ENCODE data around the gene RELL1. TPM values are rescaled to one million over a fixed set of nuclear protein-coding genes. Genes with fewer than 3 reads are reported as not detected.

The RELL1 gene
- total RNA-seq, 1 donor, result 61.2 TPM

GRCh38 chr4:37666625-37667071, 19.5 kb downstream of the RELL1 start:
- DNase-seq (ENCODE audit: insufficient read length, low spot score, missing footprints), result peak; percentile 93
- H3K4me2 ChIP-seq (ENCODE audit: insufficient read depth, low read length), result peak overlapping the region; percentile 56

GRCh38 chr4:37665333-37666320, 20.5 kb downstream of the RELL1 start:
- DNase-seq (ENCODE audit: insufficient read length, low spot score, missing footprints), result no peak
- Histone ChIP-seq H3K27ac (ENCODE audit: low read depth, low read length) (no peak overlapping the region), H3K79me2 (ENCODE audit: insufficient read depth, low read length) (peaks cover 12% of the 10 kb centered on the region), H3K9me3 (ENCODE audit: low read depth, low read length) (no peaks in the 10 kb centered on the region), H3K4me3 (ENCODE audit: insufficient read depth, low read length) (no peak overlapping the region), H3K4me1 (ENCODE audit: insufficient read depth, low read length) (peaks cover 39% of the 10 kb centered on the region), H3K27me3 (ENCODE audit: insufficient read depth, low read length) (no peaks in the 10 kb centered on the region), H3K4me2 (ENCODE audit: insufficient read depth, low read length) (no peak overlapping the region), H2AFZ (ENCODE audit: low read length) (no peak overlapping the region), H4K20me1 (ENCODE audit: insufficient read depth, low read length) (no peaks in the 10 kb centered on the region), H3K36me3 (ENCODE audit: insufficient read depth, low read length) (no peaks in the 10 kb centered on the region)
- TF ChIP-seq CTCF (IDR thresholded peaks at IDR 0.05; ENCODE audit: extremely low read depth, low read depth, low read length), result no peak

More at GRCh38 chr4:37666625-37667071, 19.5 kb downstream of the RELL1 start:
- no peaks in the 10 kb centered on the region for H3K36me3 ChIP-seq (ENCODE audit: insufficient read depth, low read length)
- H3K4me3 ChIP-seq (ENCODE audit: insufficient read depth, low read length), result no peak overlapping the region
- H4K20me1 ChIP-seq (ENCODE audit: insufficient read depth, low read length), result no peaks in the 10 kb centered on the region
- peak overlapping the region; percentile 62 for H3K27ac ChIP-seq (ENCODE audit: low read depth, low read length)
- no peaks in the 10 kb centered on the region for H3K27me3 ChIP-seq (ENCODE audit: insufficient read depth, low read length)
- no peaks in the 10 kb centered on the region for H3K9me3 ChIP-seq (ENCODE audit: low read depth, low read length)
- peaks cover 12% of the 10 kb centered on the region for H3K79me2 ChIP-seq (ENCODE audit: insufficient read depth, low read length)
- H2AFZ ChIP-seq (ENCODE audit: low read length), result no peak overlapping the region
- peaks cover 37% of the 10 kb centered on the region for H3K4me1 ChIP-seq (ENCODE audit: insufficient read depth, low read length)
- TF ChIP-seq CTCF (IDR thresholded peaks at IDR 0.05; ENCODE audit: extremely low read depth, low read depth, low read length), result peak; percentile 26

GRCh38 chr4:37664696-37665095, 21.5 kb downstream of the RELL1 start:
- TF ChIP-seq CTCF (IDR thresholded peaks at IDR 0.05; ENCODE audit: extremely low read depth, low read depth, low read length), result no peak
- Histone ChIP-seq H3K9me3 (ENCODE audit: low read depth, low read length) (no peaks in the 10 kb centered on the region), H2AFZ (ENCODE audit: low read length) (no peak overlapping the region), H3K4me2 (ENCODE audit: insufficient read depth, low read length) (no peak overlapping the region), H3K79me2 (ENCODE audit: insufficient read depth, low read length) (peaks cover 18% of the 10 kb centered on the region), H3K4me3 (ENCODE audit: insufficient read depth, low read length) (no peak overlapping the region), H3K36me3 (ENCODE audit: insufficient read depth, low read length) (no peaks in the 10 kb centered on the region), H3K27me3 (ENCODE audit: insufficient read depth, low read length) (no peaks in the 10 kb centered on the region), H3K27ac (ENCODE audit: low read depth, low read length) (no peak overlapping the region), H3K4me1 (ENCODE audit: insufficient read depth, low read length) (peaks cover 39% of the 10 kb centered on the region), H4K20me1 (ENCODE audit: insufficient read depth, low read length) (no peaks in the 10 kb centered on the region)
- DNase-seq (ENCODE audit: insufficient read length, low spot score, missing footprints), result no peak

GRCh38 chr4:37663552-37663951, 22.6 kb downstream of the RELL1 start:
- DNase-seq (ENCODE audit: insufficient read length, low spot score, missing footprints), result peak; percentile 49
- Histone ChIP-seq H3K9me3 (ENCODE audit: low read depth, low read length) (no peaks in the 10 kb centered on the region), H2AFZ (ENCODE audit: low read length) (no peak overlapping the region), H3K4me3 (ENCODE audit: insufficient read depth, low read length) (no peak overlapping the region), H4K20me1 (ENCODE audit: insufficient read depth, low read length) (no peaks in the 10 kb centered on the region), H3K27me3 (ENCODE audit: insufficient read depth, low read length) (no peaks in the 10 kb centered on the region), H3K4me1 (ENCODE audit: insufficient read depth, low read length) (peaks cover 39% of the 10 kb centered on the region), H3K4me2 (ENCODE audit: insufficient read depth, low read length) (no peak overlapping the region), H3K79me2 (ENCODE audit: insufficient read depth, low read length) (peaks cover 22% of the 10 kb centered on the region), H3K27ac (ENCODE audit: low read depth, low read length) (no peak overlapping the region), H3K36me3 (ENCODE audit: insufficient read depth, low read length) (no peaks in the 10 kb centered on the region)
- TF ChIP-seq CTCF (IDR thresholded peaks at IDR 0.05; ENCODE audit: extremely low read depth, low read depth, low read length), result no peak
